GM12864 (cell line): ENCODE measurements around the gene P2RX6.
A peak's percentile ranks its signal among the peaks of the same experiment; 100 is the strongest.

ENCODE experiments used
- DNase-seq: peaks from one replicate; pipeline ENCODE4 v3.0.0-alpha.2; 2011; ENCODE audit warnings: low read depth
- H3K4me3 ChIP-seq: 2 replicates; pipeline ENCODE4 v1.5.1; 2011; ENCODE audit warnings: mild to moderate bottlenecking, low read depth, low read length, control low read depth
- CTCF ChIP-seq: IDR thresholded peaks from 2 replicates; pipeline ENCODE4 v1.5.1; 2011; ENCODE audit warnings: low read depth, mild to moderate bottlenecking, moderate library complexity, low read length, control low read depth, inconsistent platforms; ENCODE audit errors: missing control alignments

P2RX6 gene

GRCh38 chr22:20996031-20996410 lies 18.9 kb upstream of the P2RX6 start:
- TF ChIP-seq CTCF = no peak
- H3K4me3 ChIP-seq = no peak overlapping the region
- DNase-seq = no peak

- DNase-seq = no peak
- H3K4me3 ChIP-seq = no peak overlapping the region
- no peak for TF ChIP-seq CTCF
Measured at GRCh38 chr22:20996598-20997535, 18.1 kb upstream of the P2RX6 start.

GRCh38 chr22:20997536-20998257 lies 17.3 kb upstream of the P2RX6 start:
- DNase-seq = no peak
- H3K4me3 ChIP-seq = no peak overlapping the region
- no peak for TF ChIP-seq CTCF

- TF ChIP-seq CTCF = no peak
- DNase-seq = no peak
- no peak overlapping the region for H3K4me3 ChIP-seq
Measured at GRCh38 chr22:20998411-20999336, 16.3 kb upstream of the P2RX6 start.

GRCh38 chr22:20999350-21000206 lies 15.4 kb upstream of the P2RX6 start:
- TF ChIP-seq CTCF = no peak
- H3K4me3 ChIP-seq = peak overlapping the region; percentile 80
- DNase-seq = no peak
